ENCODE data around the gene RMC1. TPM values are rescaled to one million over a fixed set of nuclear protein-coding genes. Genes with fewer than 3 reads are reported as not detected.

The RMC1 gene
- total and polyA plus RNA-seq, 2 of the 13 experiments (the other 11 are each of a cell fraction or from before 2014, with no cell fraction given), result 9.4 to 19.5 TPM

- H2AFZ ChIP-seq (ENCODE audit: low read length), result no peak overlapping the region
- peaks cover 15 to 66% of the 10 kb centered on the region in 2 experiments; a peak in 4 of 5 replicates for H3K36me3 ChIP-seq (replicated peaks in 1 of 2; ENCODE audit: control insufficient read depth in 1 of 2, insufficient read depth in 2 of 2, low read length in 2 of 2)
- H3K4me2 ChIP-seq (ENCODE audit: low read depth, low read length), result no peak overlapping the region
- H3K79me2 ChIP-seq (ENCODE audit: insufficient read depth, low read length), result no peaks in the 10 kb centered on the region
- POLR2A ChIA-PET, result no interaction called here
- CTCF ChIA-PET (ENCODE audit: low intra/inter-chr PET ratio, low total read pairs), result no interaction called here
- H3K4me3 ChIP-seq (replicated peaks in 1 of 3; ENCODE audit: insufficient read depth in 1 of 3, low read depth in 2 of 3, low read length in 3 of 3), result no peak overlapping the region
- 97% methylated on average over 4 of the region's 4 CpGs for WGBS (ENCODE audit: low lambda C conversion rate)
- DNase-seq (ENCODE audit: low spot score) (no peak), ATAC-seq (no peak), FAIRE-seq (no peak)
- no peaks in the 10 kb centered on the region for H3K27me3 ChIP-seq (ENCODE audit: control insufficient read depth in 1 of 2, insufficient read depth in 2 of 2, low read length in 2 of 2)
- no TSS peak for BruUV-seq (replicated peaks)
- H3K9me3 ChIP-seq (ENCODE audit: low read length), result no peaks in the 10 kb centered on the region
- H4K20me1 ChIP-seq (ENCODE audit: insufficient read depth, low read length), result no peaks in the 10 kb centered on the region
- peaks cover 5% of the 10 kb centered on the region; the same call in 1 of the 2 replicates for H3K4me1 ChIP-seq (ENCODE audit: insufficient read depth, low read length)
- no peak for TF ChIP-seq ARNT (IDR thresholded peaks at IDR 0.05)
- no peak for TF ChIP-seq HCFC1 (IDR thresholded peaks at IDR 0.05; ENCODE audit: low read depth, low read length)
- TF ChIP-seq ZSCAN9 (CRISPR knock-in tag; IDR thresholded peaks at IDR 0.05; ENCODE audit: borderline replicate concordance), result no peak
- TF ChIP-seq HES4 (CRISPR knock-in tag; IDR thresholded peaks at IDR 0.05; ENCODE audit: borderline replicate concordance), result no peak
- TF ChIP-seq NBN (conservative IDR thresholded peaks at IDR 0.05), result no peak
- intact Hi-C loops (cut with micrococcal nuclease; ENCODE audit: unreplicated experiment), result loop anchor here (5.0 to 10.0 kb wide), 2 partner anchors 38 to 185 kb away; no protein-coding TSS in a partner anchor
- H3K27ac ChIP-seq (ENCODE audit: extremely low read length, insufficient read depth, low read length), result no peak overlapping the region
- H3K9ac ChIP-seq (ENCODE audit: insufficient read depth, low read depth, low read length), result no peak overlapping the region
- in situ Hi-C loops (cut with HindIII; ENCODE audit: extremely low pct_ligation_motif_present, low pct_unique_long_range_greater_than_20kb), result loop anchor here (5.0 to 10.0 kb wide), 2 partner anchors 68 to 185 kb away; partner anchors contain the start of gene NPC1
Observed at GRCh38 chr18:23519734-23520133, 16.4 kb downstream of the RMC1 start.

DNA sequence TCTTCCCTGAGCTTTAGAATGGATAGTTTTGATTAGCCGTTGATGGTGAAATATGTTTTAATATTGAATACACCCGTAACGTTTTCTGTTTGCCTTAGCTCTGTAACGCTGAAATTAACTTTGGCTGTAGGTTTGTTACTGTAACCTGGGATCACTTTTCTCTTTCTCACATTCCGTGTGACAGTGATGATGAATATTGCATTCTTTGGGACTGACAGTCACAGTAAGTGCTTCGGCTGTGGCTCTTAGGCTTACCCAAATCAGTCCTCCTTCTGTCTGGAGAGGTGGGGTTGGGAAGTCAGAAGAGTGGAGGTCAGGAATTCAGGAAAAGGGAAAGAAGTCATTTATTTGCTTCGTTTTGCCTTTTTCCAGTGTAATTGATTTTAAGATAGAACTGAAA is 18.0 kb downstream of the RMC1 start:
- H3K9me3 ChIP-seq (ENCODE audit: low read length), result no peaks in the 10 kb centered on the region
- TSS peak; percentile 27 for BruUV-seq (replicated peaks)
- H3K4me2 ChIP-seq (ENCODE audit: low read depth, low read length), result no peak overlapping the region
- FAIRE-seq (no peak), ATAC-seq (no peak), DNase-seq (ENCODE audit: low spot score) (no peak)
- 96% methylated on average over 7 of the region's 7 CpGs for whole genome bisulfite sequencing (ENCODE audit: low lambda C conversion rate)
- H4K20me1 ChIP-seq (ENCODE audit: insufficient read depth, low read length), result no peaks in the 10 kb centered on the region
- no peak for TF ChIP-seq ZNF33A (CRISPR knock-in tag; IDR thresholded peaks at IDR 0.05; ENCODE audit: borderline replicate concordance)
- TF ChIP-seq ZMYM3 (CRISPR knock-in tag; IDR thresholded peaks at IDR 0.05), result no peak
- no peak for TF ChIP-seq ZIK1 (CRISPR knock-in tag; IDR thresholded peaks at IDR 0.05; ENCODE audit: borderline replicate concordance, low read depth)
- TF ChIP-seq DRAP1 (CRISPR knock-in tag; IDR thresholded peaks at IDR 0.05), result no peak
- no peak for TF ChIP-seq ARID3A (IDR thresholded peaks at IDR 0.05; ENCODE audit: low read depth, low read length)
- no peak for TF ChIP-seq ZFP41 (CRISPR knock-in tag; IDR thresholded peaks at IDR 0.05; ENCODE audit: borderline replicate concordance)
- peaks cover 3% of the 10 kb centered on the region; the same call in 1 of the 2 replicates for H3K4me1 ChIP-seq (ENCODE audit: insufficient read depth, low read length)
- CTCF ChIA-PET (ENCODE audit: low intra/inter-chr PET ratio, low total read pairs), result no interaction called here
- peaks cover 13 to 69% of the 10 kb centered on the region in 2 experiments; a peak in 4 of 5 replicates for H3K36me3 ChIP-seq (replicated peaks in 1 of 2; ENCODE audit: control insufficient read depth in 1 of 2, insufficient read depth in 2 of 2, low read length in 2 of 2)
- in situ Hi-C loops (cut with HindIII; ENCODE audit: extremely low pct_ligation_motif_present, low pct_unique_long_range_greater_than_20kb) (no loop called here), intact Hi-C loops (cut with micrococcal nuclease; ENCODE audit: unreplicated experiment) (no loop called here)
- no peaks in the 10 kb centered on the region for H3K79me2 ChIP-seq (ENCODE audit: insufficient read depth, low read length)
- no peak overlapping the region for H3K9ac ChIP-seq (ENCODE audit: insufficient read depth, low read depth, low read length)
- H3K27ac ChIP-seq (ENCODE audit: extremely low read length, insufficient read depth, low read length), result no peak overlapping the region
- no peak overlapping the region for H2AFZ ChIP-seq (ENCODE audit: low read length)
- H3K4me3 ChIP-seq (replicated peaks in 1 of 3; ENCODE audit: insufficient read depth in 1 of 3, low read depth in 2 of 3, low read length in 3 of 3), result no peak overlapping the region
- POLR2A ChIA-PET, result no interaction called here
- no peaks in the 10 kb centered on the region for H3K27me3 ChIP-seq (ENCODE audit: control insufficient read depth in 1 of 2, insufficient read depth in 2 of 2, low read length in 2 of 2)

All from HepG2 (cell line).